HUDEP-2 (cell line): ENCODE data around the gene PRDM10.
"Not testable (repeated sequence)": the region's sequence is repeated elsewhere in the genome, so short reads cannot be mapped to it uniquely, and the experiment has no call there.

Experiments used
- DNase-seq, 76 experiments: peaks; one replicate each; lab custom pipeline; 2025; ENCODE audit not compliant: unreplicated experiment in 76 of 76; lab: John Stamatoyannopoulos, UW

PRDM10 gene

DNA sequence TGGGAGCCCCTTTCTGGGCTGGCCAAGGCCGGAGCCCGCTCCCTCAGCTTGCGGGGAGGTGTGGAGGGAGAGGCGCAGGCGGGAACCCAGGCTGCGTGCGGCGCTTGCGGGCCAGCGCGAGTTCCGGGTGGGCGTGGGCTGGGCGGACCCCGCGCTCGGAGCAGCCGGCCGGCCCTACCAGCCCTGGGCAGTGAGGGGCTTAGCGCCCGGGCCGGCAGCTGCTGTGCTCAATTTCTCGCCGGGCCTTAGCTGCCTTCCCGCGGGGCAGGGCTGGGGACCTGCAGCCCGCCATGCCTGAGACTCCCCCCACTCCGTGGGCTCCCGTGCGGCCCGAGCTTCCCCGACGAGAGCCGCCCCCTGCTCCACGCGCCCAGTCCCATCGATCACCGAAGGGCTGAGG lies 19.0 kb upstream of the PRDM10 start:
- not testable (repeated sequence) for DNase-seq

DNA sequence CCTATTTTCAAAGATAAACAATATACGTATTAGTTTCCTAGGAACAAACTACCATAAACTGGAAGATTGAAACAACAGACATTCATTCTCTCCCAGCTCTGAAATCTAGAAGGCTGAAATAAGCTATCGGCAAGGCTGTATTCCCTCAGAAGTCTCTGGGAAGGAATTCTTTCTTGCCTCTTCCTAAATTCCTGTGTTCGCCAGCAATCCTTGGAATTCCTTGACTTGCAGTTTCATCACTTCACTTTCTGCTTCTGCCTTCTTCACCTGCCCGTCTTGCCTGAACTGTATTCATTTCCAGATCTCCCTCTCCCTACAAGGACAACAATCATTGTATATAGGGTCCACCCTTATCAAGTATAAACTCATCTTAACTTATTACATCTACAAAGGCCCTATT lies 17.7 kb upstream of the PRDM10 start:
- no peak for DNase-seq

DNA sequence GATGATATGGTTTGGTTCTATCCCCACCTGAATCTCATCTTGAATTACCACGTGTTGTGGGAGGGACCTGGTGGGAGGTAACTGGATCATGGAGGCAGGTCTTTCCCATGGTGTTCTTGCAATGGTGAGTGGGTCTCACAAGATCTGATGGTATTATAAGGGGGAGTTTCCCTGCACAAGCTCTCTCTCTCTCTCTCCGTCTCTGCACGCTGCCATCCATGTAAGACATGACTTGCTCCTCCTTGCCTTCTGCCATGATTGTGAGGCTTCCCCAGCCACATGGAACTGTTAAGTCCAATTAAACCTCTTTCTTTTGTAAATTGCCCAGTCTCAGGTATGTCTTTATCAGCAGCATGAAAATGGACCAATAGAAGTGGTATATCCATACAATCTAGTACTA lies 13.2 kb upstream of the PRDM10 start:
- DNase-seq = not testable (repeated sequence)

DNA sequence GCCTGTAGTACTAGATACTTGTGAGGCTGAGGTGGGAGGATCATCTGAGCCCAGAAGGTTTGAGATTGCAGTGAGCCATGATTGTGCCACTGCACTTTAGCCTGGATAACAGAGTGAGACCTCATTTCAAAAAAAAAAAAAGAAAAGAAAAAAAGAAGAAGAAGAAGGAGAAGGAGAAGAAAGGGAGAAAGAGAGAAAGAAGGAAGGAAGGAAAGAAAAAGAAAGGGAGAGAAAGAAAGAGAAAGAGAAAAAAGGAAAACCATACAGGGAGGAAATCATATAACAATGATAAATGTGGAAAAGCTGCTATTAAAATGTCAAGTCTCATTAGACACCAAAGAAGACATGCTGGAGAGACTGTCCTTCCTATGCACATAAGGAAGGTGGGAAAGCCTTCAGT lies 5.7 kb upstream of the PRDM10 start:
- no peak for DNase-seq

DNA sequence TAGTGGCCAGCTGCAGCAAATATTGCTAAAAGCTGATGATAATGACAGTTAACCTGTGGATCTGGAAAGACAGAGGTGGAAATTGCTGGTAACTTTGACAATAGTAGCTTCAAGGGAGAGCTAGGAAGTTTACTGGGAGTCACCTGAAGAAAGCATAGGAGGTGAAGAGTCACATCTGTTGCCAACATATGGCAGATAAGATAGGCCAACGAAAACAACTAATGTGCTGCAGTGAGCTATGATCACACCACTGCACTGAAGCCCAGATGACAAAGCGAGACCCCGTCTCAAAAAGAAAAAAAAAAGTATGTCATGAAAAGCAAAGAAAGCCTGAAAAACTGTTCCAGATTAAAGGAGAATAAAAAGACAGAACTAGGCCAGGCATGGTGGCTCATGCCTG lies 4.3 kb upstream of the PRDM10 start:
- peak in 22 of 76 experiments; percentile 5 to 60 (median 24) for DNase-seq

DNA sequence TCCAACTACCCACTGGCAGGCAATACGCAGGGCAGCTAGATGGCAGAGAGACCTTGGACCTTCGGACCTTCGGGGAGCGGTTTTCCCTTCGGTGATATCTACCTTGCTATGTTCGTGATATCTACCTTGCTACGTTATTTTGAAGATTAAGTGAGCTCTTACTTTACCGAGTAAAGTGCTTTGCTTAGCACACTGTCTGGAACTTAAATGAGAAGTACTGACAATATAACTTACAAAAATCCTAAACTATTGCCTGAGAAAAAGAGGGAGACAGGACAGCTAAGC lies 1.0 kb upstream of the PRDM10 start:
- DNase-seq = peak in 6 of 76 experiments; percentile 3 to 57 (median 28)

DNA sequence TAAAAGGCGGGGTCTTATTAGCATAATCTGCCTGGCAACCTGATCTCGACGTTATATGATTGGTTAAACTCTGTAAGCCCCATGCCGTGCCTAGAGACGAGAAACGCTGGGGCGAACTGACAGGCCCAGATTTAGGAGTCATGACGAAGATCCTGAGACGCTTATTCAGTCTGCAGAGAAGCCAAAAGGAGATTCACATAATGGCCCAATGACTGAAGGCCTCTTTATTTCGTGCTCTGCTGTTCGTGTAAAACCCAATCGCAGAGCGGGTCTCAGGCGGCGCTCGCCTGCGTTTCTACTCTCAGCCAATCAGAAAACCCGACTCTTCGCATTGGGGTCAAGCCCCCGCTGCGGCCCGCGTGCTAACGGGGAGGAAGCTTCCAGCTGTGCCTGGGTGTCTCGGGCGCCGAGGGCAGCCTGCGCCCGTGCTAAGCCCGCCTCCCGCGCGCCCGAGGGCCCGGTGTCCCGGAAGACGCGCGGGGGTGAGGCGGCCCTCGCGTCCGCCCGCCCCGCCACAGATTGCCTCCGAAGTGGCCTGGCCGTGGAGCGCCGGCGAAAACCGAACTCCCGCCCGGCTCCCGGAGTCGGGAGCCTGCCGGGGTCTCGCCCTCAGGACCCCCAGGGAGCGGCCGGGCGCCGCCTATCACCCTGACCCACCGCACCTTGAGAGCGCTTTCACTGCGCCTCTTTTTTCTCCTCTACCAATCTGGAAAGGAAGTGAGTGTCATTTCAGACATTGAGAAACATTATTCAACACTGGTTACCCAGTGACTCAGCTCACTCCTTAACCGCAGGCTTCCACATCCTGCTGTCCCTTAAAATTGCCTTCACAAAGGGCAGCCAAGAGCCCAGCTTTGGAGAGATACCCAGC lies 446 bp upstream of the PRDM10 start:
- DNase-seq = peak in 75 of 76 experiments; percentile 62 to 98 (median 92)

DNA sequence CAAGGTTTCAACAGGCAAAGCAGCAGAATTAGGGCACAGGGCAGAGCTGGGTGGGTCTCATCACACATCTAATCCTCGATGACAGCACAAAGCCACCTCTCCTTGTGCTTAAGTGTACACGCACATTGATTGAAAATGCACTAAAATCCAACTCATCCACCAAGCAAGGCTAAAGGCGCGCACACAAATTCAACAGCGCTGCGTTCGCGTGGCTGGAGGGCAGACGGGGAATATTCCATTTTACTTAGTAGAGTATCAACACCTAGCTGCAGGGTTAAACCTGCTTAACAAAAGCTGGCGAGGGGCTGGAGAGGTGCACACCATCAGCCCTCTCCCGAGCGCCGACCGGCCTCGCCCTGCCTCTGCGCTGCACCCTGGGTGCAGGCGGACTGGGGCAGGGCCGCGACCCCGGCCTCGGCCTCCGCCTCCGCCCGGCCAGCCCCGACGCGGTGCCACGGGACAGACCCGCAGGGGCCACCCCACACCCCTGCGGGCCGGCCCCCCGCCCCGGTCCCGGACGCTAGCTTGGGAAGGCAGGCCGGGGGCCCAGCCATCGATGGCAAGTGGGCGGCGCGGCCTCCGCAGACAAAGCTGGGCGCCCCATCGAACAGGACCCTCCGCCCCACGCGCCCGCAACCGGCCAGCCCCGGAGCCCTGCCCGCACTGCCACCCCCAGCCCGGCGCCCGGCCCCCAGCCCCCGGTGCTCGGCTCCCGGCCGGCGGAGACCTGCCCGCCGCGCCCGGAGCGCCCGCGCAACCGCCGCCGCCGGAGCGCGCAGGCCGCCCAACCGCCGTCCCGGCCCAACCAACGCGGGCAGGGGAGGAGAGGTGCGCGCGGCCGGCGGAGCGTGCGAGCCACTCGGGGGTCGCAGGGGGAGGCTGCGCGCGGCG lies 929 bp downstream of the PRDM10 start:
- DNase-seq = peak in 28 of 76 experiments; percentile 10 to 65 (median 37)

DNA sequence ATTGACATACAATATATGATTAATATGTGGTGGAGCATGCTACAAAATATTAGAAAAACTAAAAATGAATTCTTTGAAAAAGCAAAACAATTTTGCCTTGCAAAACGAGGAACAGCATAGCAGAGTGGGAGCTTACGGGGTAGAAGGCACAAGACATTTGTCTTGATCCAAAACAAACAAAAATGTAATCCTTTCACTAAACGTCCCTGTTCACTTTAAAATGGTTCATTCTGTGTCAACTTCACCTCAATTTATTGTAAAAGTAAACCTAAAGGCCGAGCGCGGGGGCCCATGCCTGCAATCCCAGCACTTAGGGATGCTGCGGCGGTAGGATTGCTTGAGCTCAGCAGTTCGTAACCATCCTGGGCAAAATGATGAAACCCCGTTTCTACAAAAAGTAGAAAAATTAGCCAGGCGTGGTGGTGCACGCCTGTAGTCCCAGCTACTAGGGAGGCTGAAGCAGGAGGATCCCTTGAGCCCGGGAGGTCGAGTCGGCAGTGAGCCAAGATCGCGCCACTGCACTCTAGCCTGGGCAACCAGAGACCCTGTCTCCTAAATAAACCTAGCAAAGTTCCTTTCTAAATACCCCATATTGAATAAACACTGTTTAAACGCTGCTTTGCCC lies 2.0 kb downstream of the PRDM10 start:
- DNase-seq = no peak

DNA sequence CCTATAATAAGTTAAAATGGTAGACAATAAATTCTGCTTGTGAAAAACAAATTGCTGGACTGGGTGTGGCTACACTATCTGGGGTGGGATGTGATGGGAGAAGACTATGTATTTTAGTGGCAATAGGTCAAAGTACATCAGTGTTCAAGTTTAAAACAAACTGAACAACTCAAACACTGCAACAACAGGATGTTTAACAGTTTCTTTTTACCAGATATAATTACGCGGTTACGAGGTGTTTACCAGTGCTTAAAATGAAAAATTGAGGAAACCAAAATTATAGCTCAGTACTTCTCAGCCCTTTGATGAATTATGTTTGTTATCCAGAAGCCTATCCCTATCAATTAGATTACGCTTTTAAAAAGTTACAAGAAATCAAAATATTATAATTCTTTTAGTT lies 3.2 kb downstream of the PRDM10 start:
- DNase-seq = no peak

DNA sequence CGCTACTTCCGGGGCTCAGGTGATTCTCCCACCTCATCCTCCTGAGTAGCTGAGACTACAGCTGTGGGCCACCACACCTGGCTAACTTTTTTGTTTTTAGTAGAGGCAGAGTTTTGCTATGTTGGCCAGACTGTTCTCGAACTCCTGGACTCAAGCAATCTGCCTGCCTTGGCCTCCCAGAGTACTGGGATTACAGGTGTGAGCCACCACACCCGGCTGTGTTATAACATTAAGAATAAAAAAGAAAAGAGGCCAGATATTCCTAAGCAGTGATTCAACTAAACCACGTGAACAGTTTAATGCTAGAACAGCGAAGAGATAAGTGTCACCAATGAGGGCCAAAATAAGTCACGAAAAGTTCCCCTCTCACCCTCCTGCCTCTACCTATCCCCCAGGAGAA lies 3.7 kb downstream of the PRDM10 start:
- DNase-seq = no peak

DNA sequence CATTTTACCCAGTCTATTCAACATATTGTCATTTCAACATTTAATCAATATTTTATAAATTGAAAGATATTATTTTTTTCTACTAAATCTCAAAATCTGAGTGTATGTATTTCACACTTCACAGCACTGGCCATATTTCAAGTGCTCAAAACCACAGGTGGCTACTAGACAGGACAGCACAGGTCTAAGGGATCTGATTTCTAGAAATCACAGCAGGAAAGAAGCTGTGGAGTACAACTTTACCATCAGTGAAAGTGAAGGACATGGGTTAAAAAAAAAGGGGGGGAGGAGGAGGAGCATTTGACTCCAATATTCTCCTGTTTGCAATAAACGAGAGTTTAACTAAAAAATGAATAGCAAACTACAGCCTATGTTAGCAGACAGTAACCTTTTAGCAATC lies 4.5 kb downstream of the PRDM10 start:
- DNase-seq = no peak

DNA sequence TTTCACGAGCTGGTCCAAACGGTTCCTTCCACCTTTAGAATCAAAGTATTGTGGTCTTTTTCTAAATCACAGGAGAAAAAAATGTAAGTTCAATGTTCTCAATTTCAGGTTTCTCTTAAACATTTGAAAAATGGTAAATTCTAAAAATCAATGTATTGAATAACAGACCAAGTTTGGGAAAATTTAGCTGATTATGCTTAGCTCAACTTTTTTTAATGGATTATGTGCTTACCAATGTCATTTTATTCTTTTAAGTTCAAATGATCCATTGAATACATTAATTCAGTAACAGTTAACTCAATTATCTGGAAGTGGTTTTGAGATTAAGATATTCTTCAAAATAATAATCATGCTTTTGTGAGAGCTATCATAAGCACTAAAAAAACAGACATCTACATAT lies 5.1 kb downstream of the PRDM10 start:
- no peak for DNase-seq

DNA sequence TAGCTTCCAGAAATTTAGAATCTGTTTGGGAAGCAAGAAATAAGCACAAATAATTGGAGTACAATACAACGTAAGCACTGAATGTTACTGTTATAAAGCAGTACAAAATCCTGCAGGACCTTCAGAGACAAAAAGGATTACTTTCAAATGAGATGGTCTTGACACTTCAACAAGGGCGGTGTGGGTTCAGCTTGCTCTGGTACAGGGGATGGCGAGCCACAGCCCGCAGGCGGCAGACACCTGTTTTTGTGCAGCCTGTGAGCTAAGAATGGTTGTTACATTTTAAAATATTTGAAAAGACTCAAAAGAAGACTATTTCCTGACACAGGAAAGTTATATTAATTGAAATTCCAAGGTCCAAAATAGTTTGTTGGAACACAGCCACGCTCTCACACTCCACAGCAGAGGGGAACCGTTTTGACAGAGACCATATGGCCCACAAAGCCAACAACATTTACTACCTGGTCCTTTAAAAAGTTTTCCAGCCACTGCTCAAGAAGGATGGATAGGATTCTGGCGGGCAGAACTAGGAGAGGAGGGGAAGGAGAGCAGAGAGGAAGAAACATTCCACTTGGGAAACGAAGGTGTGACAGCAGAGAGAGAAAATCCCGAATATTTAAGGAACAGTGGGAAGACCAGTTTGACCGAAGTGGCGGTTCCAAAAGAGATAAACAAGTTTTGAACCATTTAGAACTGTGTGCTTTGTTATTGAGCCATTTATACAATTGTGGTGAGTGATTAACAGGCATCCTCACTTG lies 6.3 kb downstream of the PRDM10 start:
- DNase-seq = no peak

DNA sequence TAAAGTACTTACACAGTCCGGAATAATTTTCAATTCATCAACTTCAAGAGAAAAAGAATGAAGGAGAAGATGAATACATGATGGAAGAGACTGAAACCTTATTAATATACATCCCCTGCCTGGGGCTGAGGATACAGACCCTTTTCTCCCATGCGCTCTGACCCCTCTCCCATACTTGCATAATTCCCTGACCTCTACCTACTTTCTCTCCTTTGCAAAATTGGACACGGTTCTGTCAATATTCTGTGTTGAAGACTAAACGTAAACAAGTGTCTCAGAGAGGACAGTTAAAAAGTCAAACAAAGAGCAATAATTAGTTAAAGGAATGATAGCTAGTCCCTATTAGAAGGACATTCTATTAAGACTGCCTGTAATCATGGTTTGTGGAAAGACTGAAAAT lies 7.5 kb downstream of the PRDM10 start:
- no peak for DNase-seq

DNA sequence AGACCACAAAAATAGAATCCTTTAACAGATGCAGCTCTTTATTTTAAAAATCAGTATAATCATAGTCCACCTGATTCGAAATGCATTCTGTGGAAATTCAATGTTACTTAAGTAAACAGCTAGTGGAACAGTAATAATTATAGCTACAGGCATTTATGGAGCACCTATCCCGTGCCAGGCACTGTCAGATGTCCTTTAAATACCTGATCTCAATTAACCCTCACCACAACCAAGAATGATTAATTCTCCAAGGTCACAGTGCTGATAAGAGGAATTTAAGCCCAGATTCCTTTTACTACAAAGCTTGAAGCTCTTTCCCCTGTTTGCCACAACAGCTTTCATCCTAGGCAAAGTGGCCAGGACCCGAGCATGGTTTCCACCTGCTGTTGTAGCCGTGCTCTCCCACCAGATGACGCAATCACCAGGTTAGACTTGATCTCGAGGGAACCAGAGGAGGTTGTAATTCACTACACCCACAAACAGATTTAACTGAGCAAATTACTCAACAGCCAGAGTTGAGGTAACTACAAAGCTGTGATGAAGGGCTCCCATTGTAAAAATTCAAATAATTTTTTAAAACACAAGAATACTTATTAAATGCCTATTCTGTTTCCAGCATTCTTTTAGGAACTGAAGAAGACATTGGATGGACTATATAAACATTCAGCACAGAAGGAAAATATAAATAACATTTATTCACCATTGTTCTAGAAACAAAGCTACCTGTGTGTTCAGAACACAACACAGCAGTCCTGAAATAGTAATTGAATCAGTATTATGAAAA lies 10.3 kb downstream of the PRDM10 start:
- DNase-seq = peak in 18 of 76 experiments; percentile 4 to 40 (median 15)

DNA sequence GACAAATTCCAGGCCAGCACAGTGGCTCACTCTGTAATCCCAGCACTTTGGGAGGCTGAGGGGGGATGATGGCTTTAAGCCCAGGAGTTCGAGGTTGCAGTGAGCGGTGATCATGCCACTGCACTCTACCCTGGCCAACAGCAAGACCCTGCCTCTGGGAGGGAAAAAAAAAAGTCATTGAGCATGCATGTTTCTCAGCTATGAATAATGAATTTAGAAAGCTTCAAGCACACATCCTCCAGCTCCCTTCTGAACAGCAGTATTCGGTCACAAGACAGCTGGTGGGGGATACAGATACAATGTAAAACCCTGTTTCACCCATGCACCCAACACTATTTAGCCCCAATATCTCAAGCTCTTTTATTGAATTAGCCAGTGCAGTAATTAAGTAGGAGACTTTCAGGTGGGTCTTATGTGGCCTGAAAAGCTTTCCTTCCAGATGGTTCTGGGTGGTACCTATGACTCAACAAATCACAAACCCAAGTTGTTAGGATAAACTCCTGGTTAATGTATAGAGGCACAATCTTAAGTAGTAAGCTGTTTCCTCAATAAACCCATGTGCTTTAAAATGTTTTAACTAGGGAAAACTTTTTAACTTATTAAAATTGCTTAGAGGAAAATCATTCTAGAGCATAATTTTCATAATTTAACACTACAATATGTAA lies 13.4 kb downstream of the PRDM10 start:
- DNase-seq = no peak

DNA sequence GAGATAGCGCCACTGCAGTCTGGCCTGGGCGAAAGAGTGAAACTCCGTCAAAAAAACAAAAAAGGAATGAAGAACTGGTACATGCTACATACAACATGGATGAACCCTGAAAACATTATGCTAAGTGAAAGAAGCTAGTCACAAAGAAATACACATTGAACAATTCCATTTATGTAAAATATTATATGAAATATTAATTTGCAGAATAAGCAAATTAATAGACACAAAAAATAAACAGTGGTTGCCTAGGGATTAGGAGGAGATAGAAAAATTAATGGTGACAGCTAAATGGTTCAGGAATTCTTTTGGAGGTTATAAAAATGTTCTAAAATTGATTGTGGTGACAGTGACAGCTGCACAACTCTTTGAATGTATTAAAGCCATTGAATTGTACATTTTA lies 14.7 kb downstream of the PRDM10 start:
- no peak for DNase-seq

DNA sequence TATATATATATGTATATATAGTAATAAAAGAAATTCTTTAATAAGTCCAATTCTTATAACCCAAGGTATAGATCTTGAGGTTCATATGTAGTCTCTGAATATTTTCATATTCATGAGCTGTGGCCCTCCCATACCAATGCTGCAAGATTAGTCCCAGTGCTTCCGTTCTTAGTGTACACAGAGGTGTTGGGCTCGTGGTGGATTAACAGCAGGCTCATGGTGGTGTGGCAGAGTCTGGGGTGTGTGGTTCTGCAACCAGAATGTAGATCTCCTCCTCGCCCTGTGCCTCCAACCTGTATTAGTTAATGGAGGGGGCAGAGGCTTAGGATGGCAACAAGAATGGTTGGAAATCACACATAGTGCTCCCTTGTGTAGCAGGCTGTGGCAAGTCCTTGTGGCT lies 16.8 kb downstream of the PRDM10 start:
- no peak for DNase-seq
